Measurements from ENCODE around the gene CACNA1H. TPM values are rescaled to one million over a fixed set of nuclear protein-coding genes. Genes with fewer than 3 reads are reported as not detected.
A peak's percentile ranks its signal among the peaks of the same experiment; 100 is the strongest.

The CACNA1H gene
- total and polyA plus RNA-seq, 2 of the 8 experiments (the other 6 are each of a cell fraction or from before 2014, with no cell fraction given): 14.0 to 28.7 TPM

DNA sequence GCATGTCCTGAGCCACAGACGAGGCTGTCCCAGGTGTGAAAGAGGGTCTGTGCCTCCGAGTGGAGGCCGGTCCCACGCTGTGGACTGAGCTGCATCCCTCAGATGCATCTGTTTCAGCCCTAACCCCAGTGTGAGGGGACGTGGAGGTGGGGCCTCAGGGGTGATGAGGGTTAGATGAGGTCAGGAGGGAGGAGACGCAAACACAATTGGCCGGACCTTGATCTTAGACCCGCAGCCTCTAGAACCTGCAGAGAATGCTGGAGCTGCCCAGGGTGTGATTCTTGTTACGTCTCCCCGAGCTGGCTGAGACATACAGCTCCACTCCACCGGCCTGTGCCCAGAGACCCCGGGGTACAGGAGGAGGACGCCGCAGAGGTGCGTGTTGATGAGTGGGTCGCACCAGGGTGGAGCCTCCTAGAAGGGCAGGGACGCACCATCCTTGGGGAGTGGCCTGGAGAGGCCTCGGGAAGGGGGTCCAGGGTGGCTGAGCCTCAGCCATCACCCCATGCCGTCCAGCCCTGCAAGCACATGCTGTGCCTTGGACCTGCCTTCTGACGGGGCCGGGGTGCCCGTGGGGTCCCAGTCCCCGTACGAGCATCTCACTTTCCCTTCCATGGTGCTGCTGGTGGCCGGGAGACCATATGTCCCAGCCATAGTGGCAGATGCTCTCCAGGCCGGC is 40.3 kb upstream of the CACNA1H start:
- Histone ChIP-seq H3K4me3 (ENCODE audit: extremely low read depth in 1 of 4, insufficient read depth in 2 of 4, low read depth in 3 of 4, low read length in 4 of 4) (no peak overlapping the region), H3K79me2 (ENCODE audit: control insufficient read depth in 1 of 2, insufficient read depth in 2 of 2, low read length in 2 of 2) (no peaks in the 10 kb centered on the region), H4K5ac (ENCODE audit: insufficient read length, low read depth, low read length) (no peak overlapping the region), H4K20me1 (replicated peaks in 1 of 2; ENCODE audit: control insufficient read depth in 1 of 2, insufficient read depth in 2 of 2, low read length in 2 of 2) (peaks cover 0 to 4% of the 10 kb centered on the region in 2 experiments), H3K9me3 (ENCODE audit: insufficient read depth in 2 of 2, low read depth in 1 of 2, low read length in 1 of 2) (no peaks in the 10 kb centered on the region), H2BK5ac (ENCODE audit: low read depth, low read length) (no peak overlapping the region), H2BK12ac (ENCODE audit: low read depth, low read length) (no peak overlapping the region), H2AFZ (ENCODE audit: low read length) (no peak overlapping the region), H3K4ac (replicated peaks; ENCODE audit: insufficient read length, low read depth, low read length) (no peak overlapping the region), H3K4me1 (replicated peaks in 1 of 4; ENCODE audit: control insufficient read depth in 3 of 4, insufficient read depth in 4 of 4, low read length in 3 of 4) (peaks cover 0 to 5% (median under 1%) of the 10 kb centered on the region in 4 experiments; a peak in 4 of 7 replicates), H3K4me2 (ENCODE audit: insufficient read depth in 1 of 2, low read depth in 2 of 2, low read length in 2 of 2) (no peak overlapping the region), H3K36me3 (ENCODE audit: control insufficient read depth in 2 of 4, insufficient read depth in 4 of 4, low read length in 3 of 4) (no peaks in the 10 kb centered on the region), H3K9ac (replicated peaks in 1 of 4; ENCODE audit: extremely low read depth in 1 of 4, low read depth in 3 of 4, low read length in 3 of 4) (no peak overlapping the region), H3K27ac (ENCODE audit: low read depth, low read length) (no peak overlapping the region), H4K91ac (replicated peaks; ENCODE audit: insufficient read length, low read length) (no peak overlapping the region), H3K23me2 (ENCODE audit: low read depth, low read length) (no peaks in the 10 kb centered on the region; the same call in 1 of the 2 replicates), H3K27me3 (replicated peaks in 1 of 4; ENCODE audit: control insufficient read depth in 3 of 4, extremely low read depth in 1 of 4, insufficient read depth in 3 of 4, low read length in 3 of 4) (peaks cover 0 to 7% (median 5%) of the 10 kb centered on the region in 4 experiments; a peak in 5 of 7 replicates), H3K79me1 (ENCODE audit: low read depth, low read length) (no peaks in the 10 kb centered on the region), H3K56ac (replicated peaks; ENCODE audit: insufficient read length, low read depth, low read length) (no peak overlapping the region), H2BK120ac (replicated peaks; ENCODE audit: low read depth, low read length) (no peak overlapping the region), H4K8ac (ENCODE audit: extremely low read depth, insufficient read depth, low read length) (peak overlapping the region; percentile 68; the same call in 1 of the 2 replicates), H2BK20ac (ENCODE audit: low read length) (no peak overlapping the region), H3K23ac (ENCODE audit: insufficient read length) (no peak overlapping the region), H3K18ac (ENCODE audit: extremely low read depth, low read length) (no peak overlapping the region; the same call in 1 of the 2 replicates), H2AK5ac (ENCODE audit: low read depth, low read length) (no peak overlapping the region), H2BK15ac (ENCODE audit: low read length) (no peak overlapping the region), H3K14ac (ENCODE audit: insufficient read length) (no peak overlapping the region)
- DNase-seq (ENCODE audit: low read depth in 1 of 2, low spot score in 2 of 2) (no peak), FAIRE-seq (no peak)
- WGBS, 2 experiments (ENCODE audit: extremely low coverage in 1 of 2, insufficient coverage in 1 of 2, insufficient read length in 1 of 2, insufficient replicate concordance in 2 of 2, low coverage in 1 of 2, low lambda C conversion rate in 2 of 2, missing lambda C conversion rate in 1 of 2): 88% methylated on average over 26 of the region's 26 CpGs; no CpG with 5 or more reads in 1 of the 2 experiments
- ChIA-PET CTCF (ENCODE audit: partially characterized antibody) (interaction anchor here (0.8 to 2.1 kb wide), 4 partner anchors 9 to 380 kb away, joined by 3 to 9 read pairs (median 4); no protein-coding TSS in a partner anchor), POLR2A (ENCODE audit: partially characterized antibody) (interaction anchor here (1.0 kb wide), 1 partner anchor 9 kb away, joined by 3 read pairs; no protein-coding TSS in a partner anchor)
- TF ChIP-seq SP2 (IDR thresholded peaks at IDR 0.05; ENCODE audit: low read length): no peak
- no peak for TF ChIP-seq CHD1 (IDR thresholded peaks at IDR 0.05; ENCODE audit: low read depth, low read length)
- TF ChIP-seq POLR2A (IDR thresholded peaks at IDR 0.05; ENCODE audit: control extremely low read depth in 1 of 2, low read depth in 2 of 2, low read length in 2 of 2): no peak
